CD4-positive, alpha-beta memory T cell (primary cell): ENCODE data around the gene OPCML. TPM values are rescaled to one million over a fixed set of nuclear protein-coding genes. Genes with fewer than 3 reads are reported as not detected.

ENCODE experiments used
- CTCF ChIA-PET: fragments of 350-600 bp; sonication (Branson Sonifier 250); formaldehyde crosslinking; loops from one replicate; lab custom pipeline; 2021; ENCODE audit warnings: inconsistent platforms; ENCODE audit not compliant: partially characterized antibody; lab: Charles Lee
- POLR2A ChIA-PET: fragments of 350-600 bp; sonication (Branson Sonifier 250); formaldehyde crosslinking; loops from one replicate; lab custom pipeline; 2021; ENCODE audit not compliant: partially characterized antibody; lab: Charles Lee
- DNase-seq, 5 donors: peaks; one replicate each; pipeline versions ENCODE4 v3.0.0 to v3.0.0-alpha.2; 2020 to 2022; ENCODE audit warnings: mixed read lengths in 1 of 5
- H3K27ac ChIP-seq: one replicate; pipeline ENCODE4 v1.7.0; 2013; ENCODE audit warnings: low read depth, low read length
- H3K27me3 ChIP-seq: 2 replicates; pipeline ENCODE4 v1.7.0; 2013; ENCODE audit warnings: mild to moderate bottlenecking, low read length, moderate library complexity; ENCODE audit not compliant: insufficient read depth
- H3K36me3 ChIP-seq: 2 replicates; pipeline ENCODE4 v1.7.0; 2013; ENCODE audit warnings: mild to moderate bottlenecking, low read length, moderate library complexity; ENCODE audit not compliant: insufficient read depth
- H3K4me1 ChIP-seq: 2 replicates; pipeline ENCODE4 v1.7.0; 2013; ENCODE audit warnings: mild to moderate bottlenecking, low read length, moderate library complexity; ENCODE audit not compliant: insufficient read depth
- H3K4me3 ChIP-seq, 2 donors: one replicate each; pipeline ENCODE4 v1.7.0; 2013; ENCODE audit warnings: low read length in 2 of 2, mild to moderate bottlenecking in 1 of 2
- H3K9me3 ChIP-seq, 2 donors: one replicate each; pipeline ENCODE4 v1.7.0; 2013; ENCODE audit warnings: low read length in 2 of 2, control low read depth in 1 of 2; ENCODE audit not compliant: control insufficient read depth in 1 of 2
- H3K27ac Mint-ChIP-seq, 7 donors: one replicate each; pipeline ENCODE4 v1.8.0; 2020 to 2021; ENCODE audit warnings: mixed read lengths in 7 of 7, mild to moderate bottlenecking in 6 of 7, inconsistent platforms in 3 of 7, moderate library complexity in 3 of 7
- H3K27me3 Mint-ChIP-seq, 2 donors: one replicate each; pipeline ENCODE4 v1.8.0; 2020 to 2021; ENCODE audit warnings: mixed read lengths in 2 of 2
- H3K36me3 Mint-ChIP-seq, 2 donors: one replicate each; pipeline ENCODE4 v1.8.0; 2020 to 2021; ENCODE audit warnings: mixed read lengths in 2 of 2, inconsistent platforms in 1 of 2, mild to moderate bottlenecking in 1 of 2
- H3K4me1 Mint-ChIP-seq, 4 donors: one replicate each; pipeline ENCODE4 v1.8.0; 2020 to 2021; ENCODE audit warnings: mixed read lengths in 4 of 4, mild to moderate bottlenecking in 1 of 4
- H3K4me3 Mint-ChIP-seq, 8 donors: one replicate each; pipeline ENCODE4 v1.8.0; 2020 to 2021; ENCODE audit warnings: mixed read lengths in 8 of 8, mild to moderate bottlenecking in 7 of 8, moderate library complexity in 6 of 8, inconsistent platforms in 3 of 8
- H3K9me3 Mint-ChIP-seq, 8 donors: one replicate each; pipeline ENCODE4 v1.8.0; 2020 to 2021; ENCODE audit warnings: mixed read lengths in 8 of 8, mild to moderate bottlenecking in 5 of 8, inconsistent platforms in 3 of 8, moderate library complexity in 1 of 8
- intact Hi-C: fragments of 100-400 bp; cut with micrococcal nuclease; formaldehyde crosslinking; loops from one replicate; pipeline ENCODE4 v1.15.1; 2023
- polyA plus RNA-seq, 2 donors: library from polyadenylated mRNA; unstranded; fragments of 300-500 nt; fragmentation: Illumina TruSeq; gene quantifications; one replicate each; pipeline ENCODE4 v1.2.3, GENCODE V29; 2021
- total RNA-seq, 2 experiments: library from RNA; stranded (reverse); gene quantifications; one replicate each; pipeline ENCODE4 v1.2.3, GENCODE V29; 2021

The OPCML gene
- total and polyA plus RNA-seq, 4 experiments from 2014 or later: not detected

GRCh38 chr11:132851247-132851646 lies 681.1 kb downstream of the OPCML start:
- CTCF ChIA-PET: no interaction called here
- no peak overlapping the region for H3K4me3 ChIP-seq
- Mint-ChIP-seq H3K27me3 (no peaks in the 10 kb centered on the region), H3K4me1 (no peaks in the 10 kb centered on the region), H3K9me3 (peaks cover 0 to 2% (median 0%) of the 10 kb centered on the region in 8 donors), H3K4me3 (no peak overlapping the region), H3K27ac (no peak overlapping the region), H3K36me3 (no peaks in the 10 kb centered on the region)
- H3K9me3 ChIP-seq: no peaks in the 10 kb centered on the region
- POLR2A ChIA-PET: no interaction called here
- intact Hi-C loops: no loop called here
- H3K27ac ChIP-seq: no peak overlapping the region
- no peak for DNase-seq
- H3K36me3 ChIP-seq: no peaks in the 10 kb centered on the region
- H3K27me3 ChIP-seq: no peaks in the 10 kb centered on the region
- no peaks in the 10 kb centered on the region for H3K4me1 ChIP-seq

DNA sequence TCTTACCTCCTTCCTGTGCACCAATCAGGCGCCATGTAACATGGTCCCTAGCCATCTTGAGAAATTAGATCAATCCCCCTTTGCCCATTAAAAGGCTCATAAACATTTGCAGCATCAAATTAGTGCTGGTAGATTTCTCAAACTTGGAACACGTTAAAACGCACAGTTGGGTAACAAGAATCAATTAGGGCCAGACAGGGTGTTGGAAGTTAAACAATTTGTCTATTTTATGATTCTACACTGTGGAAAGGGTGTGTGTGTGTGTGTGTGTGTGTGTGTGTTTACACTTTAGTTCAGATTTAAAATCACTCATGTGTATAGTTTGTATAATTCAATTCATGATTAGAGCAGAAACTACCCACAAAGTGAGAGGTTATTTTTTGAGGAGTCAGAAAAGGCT lies 682.0 kb downstream of the OPCML start:
- intact Hi-C loops: no loop called here
- H3K9me3 ChIP-seq: no peaks in the 10 kb centered on the region
- H3K36me3 ChIP-seq: no peaks in the 10 kb centered on the region
- H3K4me1 ChIP-seq: no peaks in the 10 kb centered on the region
- H3K27me3 Mint-ChIP-seq: no peaks in the 10 kb centered on the region
- no peak overlapping the region for H3K4me3 Mint-ChIP-seq
- no peaks in the 10 kb centered on the region for H3K27me3 ChIP-seq
- DNase-seq: no peak
- H3K27ac ChIP-seq: no peak overlapping the region
- no peak overlapping the region for H3K27ac Mint-ChIP-seq
- no peak overlapping the region for H3K4me3 ChIP-seq
- H3K36me3 Mint-ChIP-seq: no peaks in the 10 kb centered on the region
- ChIA-PET POLR2A (no interaction called here), CTCF (no interaction called here)
- H3K4me1 Mint-ChIP-seq: no peaks in the 10 kb centered on the region
- H3K9me3 Mint-ChIP-seq: peaks cover 0 to 2% (median 0%) of the 10 kb centered on the region in 8 donors

DNA sequence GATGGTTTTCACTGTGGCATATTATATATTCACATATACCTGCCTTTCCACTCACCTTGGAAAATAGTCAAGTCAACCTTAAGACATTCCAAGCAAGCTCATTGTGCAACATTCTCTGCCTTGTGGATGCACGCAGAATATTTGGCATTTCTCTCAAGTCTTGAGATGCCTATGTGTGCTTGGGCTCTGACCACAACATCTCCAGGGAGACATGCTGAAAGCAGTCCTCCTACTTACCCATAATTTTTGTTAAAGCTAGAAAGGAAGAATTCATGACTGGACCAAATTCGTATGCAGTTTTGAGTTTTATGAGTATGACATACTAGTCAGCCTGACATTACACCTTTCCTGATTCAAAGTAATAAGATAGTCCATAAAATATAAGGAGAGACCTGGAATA lies 684.0 kb downstream of the OPCML start:
- no peaks in the 10 kb centered on the region for H3K36me3 Mint-ChIP-seq
- POLR2A ChIA-PET: no interaction called here
- H3K4me1 Mint-ChIP-seq: no peaks in the 10 kb centered on the region
- peaks cover 0 to 2% (median 0%) of the 10 kb centered on the region in 8 donors for H3K9me3 Mint-ChIP-seq
- H3K9me3 ChIP-seq: no peaks in the 10 kb centered on the region
- no peaks in the 10 kb centered on the region for H3K27me3 ChIP-seq
- H3K27ac ChIP-seq: no peak overlapping the region
- CTCF ChIA-PET: no interaction called here
- no peak overlapping the region for H3K4me3 Mint-ChIP-seq
- H3K36me3 ChIP-seq: no peaks in the 10 kb centered on the region
- no peak overlapping the region for H3K4me3 ChIP-seq
- H3K27ac Mint-ChIP-seq: no peak overlapping the region
- no peak for DNase-seq
- intact Hi-C loops: no loop called here
- no peaks in the 10 kb centered on the region for H3K4me1 ChIP-seq
- H3K27me3 Mint-ChIP-seq: no peaks in the 10 kb centered on the region

DNA sequence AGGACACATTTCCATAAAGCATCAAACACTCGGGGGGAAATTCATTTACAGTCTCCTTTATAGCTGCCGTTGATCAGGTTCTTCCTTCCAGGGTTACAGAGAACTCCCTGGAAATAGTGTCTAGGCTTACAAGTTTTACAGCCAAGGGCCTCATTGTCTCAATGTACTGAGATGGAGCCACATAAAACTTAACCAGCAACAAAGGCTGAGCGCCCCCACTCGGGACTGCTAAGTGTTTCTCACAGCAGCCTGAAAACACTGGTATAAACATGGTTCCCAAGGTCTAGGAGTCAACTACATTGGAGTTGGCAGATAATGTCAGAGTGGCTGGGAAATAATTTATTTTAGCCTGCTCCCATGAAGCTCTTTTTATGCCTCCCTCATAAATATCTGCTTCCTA lies 686.2 kb downstream of the OPCML start:
- Histone ChIP-seq H3K27ac (no peak overlapping the region), H3K36me3 (no peaks in the 10 kb centered on the region), H3K27me3 (no peaks in the 10 kb centered on the region), H3K4me1 (no peaks in the 10 kb centered on the region), H3K4me3 (no peak overlapping the region), H3K9me3 (no peaks in the 10 kb centered on the region)
- H3K4me1 Mint-ChIP-seq: no peaks in the 10 kb centered on the region
- no peaks in the 10 kb centered on the region for H3K36me3 Mint-ChIP-seq
- CTCF ChIA-PET: no interaction called here
- no peak overlapping the region for H3K27ac Mint-ChIP-seq
- no peaks in the 10 kb centered on the region for H3K27me3 Mint-ChIP-seq
- H3K4me3 Mint-ChIP-seq: no peak overlapping the region
- peaks cover 0 to 2% (median 0%) of the 10 kb centered on the region in 8 donors for H3K9me3 Mint-ChIP-seq
- POLR2A ChIA-PET: no interaction called here
- no peak for DNase-seq
- intact Hi-C loops: no loop called here

GRCh38 chr11:132844956-132845696 lies 687.2 kb downstream of the OPCML start:
- H3K27me3 Mint-ChIP-seq: no peaks in the 10 kb centered on the region
- no peaks in the 10 kb centered on the region for H3K9me3 ChIP-seq
- no peak overlapping the region for H3K27ac Mint-ChIP-seq
- no peaks in the 10 kb centered on the region for H3K4me1 ChIP-seq
- no peak overlapping the region for H3K4me3 ChIP-seq
- H3K9me3 Mint-ChIP-seq: peaks cover 0 to 2% (median 0%) of the 10 kb centered on the region in 8 donors
- ChIA-PET POLR2A (no interaction called here), CTCF (no interaction called here)
- no peak overlapping the region for H3K4me3 Mint-ChIP-seq
- no peaks in the 10 kb centered on the region for H3K27me3 ChIP-seq
- H3K4me1 Mint-ChIP-seq: no peaks in the 10 kb centered on the region
- H3K36me3 Mint-ChIP-seq: no peaks in the 10 kb centered on the region
- intact Hi-C loops: no loop called here
- H3K27ac ChIP-seq: no peak overlapping the region
- DNase-seq: no peak
- H3K36me3 ChIP-seq: no peaks in the 10 kb centered on the region

- intact Hi-C loops: no loop called here
- H3K27ac Mint-ChIP-seq: no peak overlapping the region
- Histone ChIP-seq H3K4me1 (no peaks in the 10 kb centered on the region), H3K27me3 (no peaks in the 10 kb centered on the region), H3K9me3 (no peaks in the 10 kb centered on the region), H3K4me3 (no peak overlapping the region), H3K27ac (no peak overlapping the region), H3K36me3 (no peaks in the 10 kb centered on the region)
- H3K36me3 Mint-ChIP-seq: no peaks in the 10 kb centered on the region
- no peak overlapping the region for H3K4me3 Mint-ChIP-seq
- peaks cover 0 to 4% (median 0%) of the 10 kb centered on the region in 8 donors for H3K9me3 Mint-ChIP-seq
- no peak for DNase-seq
- no peaks in the 10 kb centered on the region for H3K27me3 Mint-ChIP-seq
- H3K4me1 Mint-ChIP-seq: no peaks in the 10 kb centered on the region
- ChIA-PET CTCF (no interaction called here), POLR2A (no interaction called here)
Observed at GRCh38 chr11:132840660-132841059, 691.6 kb downstream of the OPCML start.

DNA sequence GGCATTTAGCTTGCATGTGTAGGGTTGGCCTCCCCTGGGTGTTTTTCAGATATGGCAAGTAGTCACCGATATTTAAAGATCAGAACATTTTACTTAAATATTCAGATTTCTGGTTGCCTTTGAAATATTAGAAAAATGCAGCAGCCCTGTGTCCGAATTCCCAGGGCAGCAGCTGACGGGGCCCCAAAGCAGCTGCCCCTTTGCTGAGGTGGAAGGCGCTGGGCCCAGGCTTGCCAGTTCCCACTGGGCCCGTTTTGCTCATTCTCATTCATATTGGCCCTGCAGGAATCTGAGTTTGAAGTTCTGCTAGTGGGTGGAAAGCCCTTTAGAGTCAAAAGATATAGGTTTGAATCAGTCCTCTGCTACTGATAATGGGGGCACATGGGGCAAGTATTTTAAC lies 692.1 kb downstream of the OPCML start:
- Histone ChIP-seq H3K4me1 (no peaks in the 10 kb centered on the region), H3K27ac (no peak overlapping the region), H3K4me3 (no peak overlapping the region), H3K36me3 (no peaks in the 10 kb centered on the region), H3K27me3 (no peaks in the 10 kb centered on the region), H3K9me3 (no peaks in the 10 kb centered on the region)
- Mint-ChIP-seq H3K36me3 (no peaks in the 10 kb centered on the region), H3K27ac (no peak overlapping the region), H3K4me1 (no peaks in the 10 kb centered on the region), H3K9me3 (peaks cover 0 to 4% (median 0%) of the 10 kb centered on the region in 8 donors), H3K27me3 (no peaks in the 10 kb centered on the region), H3K4me3 (no peak overlapping the region)
- intact Hi-C loops: no loop called here
- no peak for DNase-seq
- POLR2A ChIA-PET: no interaction called here
- CTCF ChIA-PET: no interaction called here
